GM19023 (cell line): ENCODE data around the gene IFI16.
"Not testable (repeated sequence)": the region's sequence is repeated elsewhere in the genome, so short reads cannot be mapped to it uniquely, and the experiment has no call there.

Experiments used
- ATAC-seq: cut with Tn5 transposase; IDR thresholded peaks from one replicate; pipeline ENCODE4 v1.9.1; 2021; ENCODE audit warnings: mild to moderate bottlenecking, moderate library complexity; ENCODE audit not compliant: unreplicated experiment

IFI16 gene

DNA sequence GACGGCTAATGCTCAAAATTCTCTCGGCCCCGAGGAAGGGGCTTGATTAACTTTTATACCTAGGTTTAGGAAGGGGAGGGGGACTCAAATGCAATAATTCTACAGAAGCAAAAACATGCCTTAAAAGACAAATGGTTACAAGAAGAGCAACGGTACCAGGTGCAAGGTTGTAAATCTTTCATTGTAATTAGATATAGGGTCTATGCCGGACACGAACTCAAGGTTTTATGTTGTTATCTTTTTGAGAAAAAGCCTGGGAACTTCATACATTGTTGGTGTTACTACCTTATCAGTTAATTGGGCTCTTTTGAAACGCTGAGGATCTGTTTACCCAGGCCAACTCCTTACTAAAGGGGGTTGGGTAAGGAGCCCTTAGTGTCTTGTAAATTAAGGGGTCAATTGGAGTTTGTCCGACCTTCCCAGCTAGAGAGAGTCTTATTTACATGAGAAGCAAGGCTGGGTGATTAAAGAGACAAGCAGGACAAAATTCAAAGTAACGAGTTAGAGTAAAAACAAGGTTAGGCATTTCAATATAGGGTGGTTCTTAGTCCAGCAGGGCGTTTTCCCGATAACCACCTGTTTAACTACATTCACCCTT is 3.4 kb upstream of the IFI16 start:
- not testable (repeated sequence) for ATAC-seq

DNA sequence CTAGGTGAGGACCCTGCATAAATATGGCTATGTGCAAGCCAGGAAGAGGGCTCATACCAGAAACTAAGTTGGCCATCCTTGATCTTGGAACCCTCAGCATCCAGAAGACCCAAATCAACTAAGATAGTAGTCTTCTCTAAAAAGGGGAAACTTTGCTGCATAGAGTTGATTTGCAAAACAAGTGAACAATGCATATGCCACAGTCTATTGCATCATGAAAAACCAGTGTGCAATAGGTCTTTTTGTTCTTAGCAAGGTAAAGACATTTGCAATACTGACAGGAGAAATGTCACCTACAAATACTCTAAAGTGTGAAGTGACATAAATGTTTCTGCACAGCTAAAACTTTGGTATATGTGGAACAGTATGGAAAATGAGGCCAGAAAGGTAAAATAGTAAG is 2.0 kb upstream of the IFI16 start:
- ATAC-seq = no peak

DNA sequence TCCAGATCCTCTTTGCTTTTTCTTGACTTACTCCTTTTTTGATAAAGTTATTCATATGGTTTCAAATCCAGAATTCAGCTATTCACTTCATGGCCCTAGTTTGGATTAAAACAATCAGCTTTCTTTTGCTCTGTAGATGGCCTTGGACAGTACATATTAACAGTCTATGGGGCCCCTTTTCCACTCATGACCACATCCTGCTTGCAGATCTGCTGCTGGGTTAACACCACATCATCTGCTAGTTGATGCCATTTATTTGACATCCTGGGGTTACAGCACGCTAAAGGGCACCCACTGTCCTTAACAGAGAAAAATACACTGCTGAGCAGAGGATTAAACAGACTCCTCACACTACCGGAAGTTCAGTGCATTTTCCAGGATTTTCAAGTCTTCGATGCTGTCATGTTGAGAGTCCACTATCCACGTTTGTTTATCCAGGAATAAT is 941 bp upstream of the IFI16 start:
- peak; percentile 70 for ATAC-seq

DNA sequence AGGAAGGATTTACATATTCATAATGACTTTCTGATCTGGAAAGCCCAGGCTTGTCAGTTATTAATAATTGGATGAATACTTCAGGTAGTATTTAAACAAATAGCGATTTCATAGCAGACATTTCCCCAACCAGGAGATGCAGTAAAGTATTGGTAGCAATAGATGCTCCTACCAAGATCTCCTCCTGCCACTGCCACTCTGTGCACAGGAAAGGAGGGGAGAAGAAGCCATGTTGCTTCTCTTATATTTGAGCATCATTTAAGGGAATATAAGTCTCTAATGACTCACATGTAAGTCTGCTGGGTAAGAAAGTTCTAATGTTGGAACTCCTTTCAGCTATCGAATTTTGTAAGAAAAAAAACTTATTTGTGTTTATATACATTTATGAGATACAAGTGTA is 420 bp upstream of the IFI16 start:
- ATAC-seq = no peak

DNA sequence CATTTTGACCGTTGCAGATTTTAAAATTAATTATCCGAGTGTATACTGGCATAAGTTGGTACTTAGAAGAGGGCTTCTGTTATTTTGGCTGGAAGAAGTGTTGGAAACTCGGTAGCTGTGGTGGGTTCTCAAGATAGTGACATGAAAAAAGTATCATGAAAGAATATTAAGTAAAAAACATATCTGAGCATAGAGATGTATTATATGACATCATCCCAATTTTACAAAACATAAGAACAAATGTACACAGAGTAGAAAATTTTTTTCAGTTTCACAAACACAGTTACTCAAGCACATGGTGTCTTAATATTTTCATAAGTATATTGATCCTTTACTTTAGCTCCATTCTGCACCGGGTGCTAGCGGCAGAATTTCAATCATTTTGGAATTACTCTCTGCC is 684 bp downstream of the IFI16 start:
- no peak for ATAC-seq

DNA sequence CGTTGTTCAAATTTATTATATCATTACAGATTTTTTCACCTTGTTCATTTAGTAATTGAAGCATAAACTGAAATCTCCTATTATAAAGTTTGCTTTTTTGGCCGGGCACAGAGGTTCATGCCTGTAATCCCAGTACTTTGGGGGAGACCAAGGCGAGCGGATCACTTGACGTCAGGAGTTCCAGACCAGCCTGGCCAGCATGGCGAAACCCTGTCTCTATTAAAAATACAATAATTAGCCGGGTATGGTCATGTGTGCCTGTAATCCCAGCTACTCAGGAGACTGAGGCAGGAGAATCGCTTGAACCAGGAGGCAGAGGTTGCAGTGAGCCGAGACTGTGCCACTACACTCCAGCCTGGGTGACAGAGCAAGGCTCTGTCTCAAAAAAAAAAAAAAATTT is 1.3 kb downstream of the IFI16 start:
- ATAC-seq = not testable (repeated sequence)

DNA sequence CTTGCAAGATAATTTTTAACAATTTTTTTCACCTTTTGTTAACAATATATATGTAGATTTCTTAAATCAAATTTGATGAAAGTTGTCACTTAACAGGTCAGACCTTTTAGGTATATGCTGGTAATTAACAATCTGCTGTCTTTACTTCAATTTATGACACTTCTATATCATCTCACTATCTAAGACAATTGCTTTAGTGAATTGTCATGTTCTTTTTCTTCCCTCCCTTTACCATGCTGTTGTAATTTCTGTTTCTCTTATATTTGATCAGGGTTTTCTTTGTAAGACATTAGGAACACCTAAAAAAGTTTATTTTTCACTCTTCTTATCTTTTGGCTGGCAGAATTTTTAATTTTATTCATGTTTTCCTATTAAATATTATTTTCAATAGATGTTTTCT is 2.0 kb downstream of the IFI16 start:
- ATAC-seq = no peak

DNA sequence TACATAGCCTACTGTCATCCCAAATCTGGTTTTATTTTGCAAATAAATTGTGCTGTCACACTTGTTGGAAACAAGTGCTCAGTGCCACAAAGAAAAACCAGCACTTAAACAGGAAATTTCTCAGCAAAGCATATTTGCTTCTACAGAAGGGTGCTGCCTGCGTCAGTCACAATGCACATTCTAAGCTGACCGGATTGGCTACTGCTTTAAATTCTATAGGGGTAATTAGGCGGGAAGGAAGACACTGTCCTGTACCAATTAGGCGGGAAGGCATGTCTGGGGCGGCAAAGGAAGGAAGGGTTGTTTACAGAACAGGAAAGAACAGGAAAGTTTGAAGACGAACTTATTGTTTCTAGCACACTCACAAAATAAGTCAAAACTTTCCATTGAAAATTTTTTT is 2.8 kb downstream of the IFI16 start:
- no peak for ATAC-seq

DNA sequence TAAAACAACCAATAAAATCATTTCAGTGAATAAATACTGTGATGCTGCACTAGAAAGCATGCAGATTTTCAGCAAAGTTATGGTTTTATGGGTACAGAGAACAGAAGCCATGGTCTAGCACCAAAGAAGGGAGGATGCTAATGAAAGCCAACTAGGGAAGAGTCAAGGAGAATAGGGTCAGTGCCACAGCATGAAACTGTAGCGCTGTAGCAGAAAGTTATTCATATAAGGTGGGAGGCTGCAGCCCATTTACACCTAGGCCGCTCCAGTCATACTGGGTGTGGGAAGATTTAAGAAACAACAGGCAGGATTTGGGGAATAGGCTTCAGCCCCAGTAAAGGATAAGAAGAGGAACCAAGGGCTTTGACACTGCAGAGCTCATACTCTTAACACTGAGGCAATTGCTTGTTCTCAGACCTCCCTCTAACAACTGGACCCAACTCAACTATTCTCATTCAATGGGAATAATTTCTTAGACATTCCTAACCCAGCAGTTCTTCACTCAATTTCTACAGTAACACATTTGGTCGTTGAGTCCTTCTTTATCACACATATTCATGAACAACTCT is 4.4 kb downstream of the IFI16 start:
- ATAC-seq = no peak

DNA sequence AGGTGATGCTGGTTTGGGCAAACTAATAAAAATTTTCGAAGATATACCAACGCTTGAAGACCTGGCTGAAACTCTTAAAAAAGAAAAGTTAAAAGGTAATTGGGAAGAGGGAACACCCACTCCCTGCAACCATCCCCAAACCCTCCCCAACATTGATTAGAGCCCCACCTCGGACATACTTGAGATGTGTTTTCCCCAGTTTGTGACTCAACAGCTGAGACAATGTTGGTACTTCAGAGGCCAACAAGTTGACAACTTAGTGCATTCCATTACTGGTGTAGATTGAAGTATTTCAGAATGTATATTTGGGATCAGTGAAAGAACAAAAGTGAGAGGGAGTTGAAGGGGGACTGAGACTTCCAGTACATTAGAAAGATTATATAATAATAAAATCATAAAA is 5.1 kb downstream of the IFI16 start:
- ATAC-seq = no peak

DNA sequence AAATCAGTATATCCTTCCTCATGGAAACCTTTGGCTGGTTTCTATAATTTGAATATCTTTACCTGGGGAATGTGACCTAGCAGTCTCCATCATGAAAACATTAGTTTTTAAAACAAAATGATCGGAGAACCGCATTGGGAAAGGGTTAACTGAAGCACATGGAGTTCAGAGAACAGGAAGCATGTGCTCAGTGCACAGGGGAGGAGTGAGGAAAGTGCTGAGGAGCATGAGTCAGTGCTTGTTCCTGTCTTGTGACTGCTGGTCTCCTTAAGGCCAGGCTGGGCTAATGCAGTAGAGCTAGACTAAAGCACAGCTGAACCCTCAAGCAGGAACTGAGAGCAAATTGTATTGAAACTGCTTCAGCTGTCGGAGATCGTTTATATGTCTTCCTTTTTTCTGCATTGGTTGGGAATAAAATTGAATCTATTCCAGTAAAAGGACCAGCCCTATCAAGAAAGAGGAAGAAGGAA is 5.8 kb downstream of the IFI16 start:
- peak; percentile 96 for ATAC-seq

DNA sequence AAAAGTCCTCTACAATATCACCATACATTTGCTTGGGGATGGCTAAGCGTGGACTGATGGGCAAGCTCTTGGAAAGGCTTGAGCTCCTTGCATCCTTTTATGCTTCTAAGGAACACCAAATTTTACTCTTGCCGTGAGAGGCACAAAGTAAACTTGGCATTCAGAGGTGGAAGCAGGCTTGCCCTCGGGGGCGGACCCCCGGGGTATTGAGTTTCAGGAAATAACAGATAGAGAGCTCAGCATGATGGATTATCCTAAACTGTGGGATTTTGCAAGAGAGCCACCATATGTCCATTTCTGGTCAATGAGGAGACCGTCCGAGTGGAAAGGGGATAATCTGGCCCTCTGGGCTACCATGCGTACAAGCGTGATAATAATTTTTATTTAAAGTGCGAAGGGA is 14.0 kb downstream of the IFI16 start:
- ATAC-seq = no peak

DNA sequence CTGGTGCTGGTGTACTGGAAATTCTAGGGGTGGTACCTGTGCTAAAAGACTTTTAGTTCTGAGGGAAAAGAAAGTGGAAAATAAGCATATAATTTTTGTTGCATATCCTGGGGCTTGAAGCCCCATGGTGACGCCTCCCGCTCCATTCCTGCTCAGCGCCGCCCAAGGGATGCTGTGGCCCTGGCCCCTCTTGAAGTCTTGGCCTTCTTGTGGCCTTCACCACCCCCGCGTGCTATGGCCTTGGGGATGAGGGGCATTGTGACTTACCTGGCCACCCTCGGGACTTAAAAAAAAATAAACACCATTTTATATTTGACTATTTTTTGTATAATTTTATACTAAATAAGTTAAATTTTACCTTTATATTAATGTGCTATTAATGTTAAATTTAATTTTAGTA is 15.3 kb downstream of the IFI16 start:
- ATAC-seq = no peak

DNA sequence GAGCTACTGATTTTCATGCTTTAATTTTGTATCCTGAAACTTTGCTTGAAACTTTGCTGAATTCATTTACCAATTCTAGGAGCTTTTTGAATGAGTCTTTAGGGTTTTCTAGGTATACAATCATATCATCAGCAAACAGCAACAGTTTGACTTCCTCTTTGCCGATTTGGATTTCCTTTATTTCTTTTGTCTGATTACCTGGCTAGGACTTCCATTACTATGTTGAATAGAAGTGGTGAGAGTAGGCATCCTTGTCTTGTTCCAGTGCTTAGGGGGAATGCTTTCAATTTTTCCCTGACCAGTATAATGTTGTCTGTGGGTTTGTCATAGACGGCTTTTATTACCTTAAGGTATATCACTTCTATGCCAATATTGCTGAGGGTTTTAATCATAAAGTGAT is 17.1 kb downstream of the IFI16 start:
- not testable (repeated sequence) for ATAC-seq

DNA sequence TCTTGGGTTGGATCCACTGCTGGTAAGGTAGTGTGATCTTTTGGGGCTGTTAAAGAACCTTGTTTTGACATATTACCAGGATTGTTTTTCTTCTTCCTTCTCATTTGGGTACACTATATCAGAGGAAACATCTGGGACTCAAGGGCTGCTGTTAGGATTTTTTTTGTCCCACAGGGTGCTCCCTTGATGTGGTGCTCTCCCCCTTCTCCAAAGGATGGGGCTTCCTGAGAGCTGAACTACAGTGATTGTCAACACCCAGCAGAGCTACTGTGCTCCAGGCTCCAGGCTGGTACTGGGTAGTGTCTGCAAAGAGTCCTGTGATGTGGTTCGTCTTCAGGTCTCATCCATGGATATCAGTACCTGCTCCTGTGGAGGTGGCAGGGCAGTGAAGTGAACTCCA is 20.6 kb downstream of the IFI16 start:
- ATAC-seq = no peak

DNA sequence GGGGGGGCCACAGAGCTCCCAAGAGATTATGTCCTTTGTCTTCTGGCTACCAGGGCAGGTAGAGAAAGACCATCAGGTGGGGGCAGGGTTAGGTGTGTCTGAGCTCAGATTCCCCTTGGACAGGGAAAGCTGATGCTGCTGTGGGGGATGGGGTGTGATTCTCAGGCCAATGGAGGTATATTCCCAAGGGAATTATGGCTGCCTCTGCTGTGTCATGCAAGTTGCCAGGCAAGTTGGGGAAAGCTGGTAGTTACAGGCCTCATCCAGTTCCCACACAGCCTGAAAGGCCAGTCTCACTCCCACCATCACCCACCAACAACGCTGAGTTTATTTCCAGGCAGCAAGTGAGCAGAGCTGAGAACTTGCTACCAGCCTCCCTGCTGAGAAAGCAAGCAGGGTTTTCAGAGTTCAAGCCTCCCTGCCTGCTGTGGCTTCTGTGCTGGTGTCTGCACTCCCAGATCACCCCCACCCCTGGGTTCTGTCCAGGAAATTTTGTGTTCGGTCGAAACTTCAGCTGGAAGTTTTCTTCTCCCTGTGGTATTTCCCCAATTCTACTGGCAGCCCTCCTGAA is 21.3 kb downstream of the IFI16 start:
- ATAC-seq = no peak

DNA sequence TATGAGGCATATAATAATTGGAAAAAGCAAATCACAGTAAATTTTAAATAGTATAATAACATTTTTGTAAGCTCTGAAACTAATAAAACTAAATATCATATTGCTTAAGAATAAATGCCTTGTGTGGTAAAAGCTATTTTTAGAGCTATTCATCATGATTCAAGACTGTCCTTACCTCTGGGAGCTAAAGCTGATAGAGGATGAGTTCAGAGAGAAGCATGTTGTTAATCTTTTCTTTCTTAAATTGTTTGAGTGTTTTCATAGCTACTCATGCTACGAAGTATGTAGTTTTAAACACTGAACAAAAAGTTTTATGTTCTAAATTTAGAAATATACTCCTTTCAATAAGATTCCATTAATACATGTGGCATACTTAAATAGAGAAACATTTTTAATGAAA is 30.5 kb downstream of the IFI16 start:
- no peak for ATAC-seq

DNA sequence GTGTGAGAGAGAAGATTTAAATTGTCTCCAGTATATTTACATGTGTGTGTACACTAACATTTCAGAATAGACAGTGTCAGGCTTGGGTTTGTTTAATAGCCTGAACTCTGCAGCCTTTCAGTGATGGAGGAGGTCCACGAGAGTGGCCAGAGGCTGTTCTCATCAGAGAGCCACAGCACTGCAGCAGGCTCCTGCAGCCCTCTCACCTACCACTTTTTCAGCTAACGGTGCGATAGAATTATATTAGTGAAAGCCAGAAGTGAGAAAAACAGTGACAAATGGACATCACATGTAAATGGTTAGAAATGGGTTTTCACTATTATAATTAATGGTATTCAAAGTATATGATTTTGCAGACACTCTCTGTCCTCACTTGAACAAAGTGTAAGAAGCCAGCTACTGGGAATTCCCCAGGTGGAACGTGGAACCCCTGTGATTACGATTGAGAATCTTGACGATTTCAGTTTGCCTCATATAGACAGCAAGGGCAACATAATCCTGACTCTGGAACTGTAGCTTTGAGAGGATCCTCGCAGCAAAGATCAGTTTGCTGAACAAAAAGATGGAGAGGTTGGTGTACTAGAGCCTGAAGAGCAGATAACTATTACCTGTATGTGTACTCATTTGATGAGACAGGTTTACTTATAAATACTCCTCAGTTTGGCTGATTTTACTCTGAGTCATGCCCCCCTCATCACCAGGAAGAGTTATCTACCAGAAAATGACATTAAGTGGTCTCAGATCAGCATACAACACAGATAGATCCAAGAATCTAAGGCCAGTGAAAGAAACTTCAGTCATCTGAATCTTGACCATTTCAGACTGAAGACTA is 31.4 kb downstream of the IFI16 start:
- ATAC-seq = no peak

DNA sequence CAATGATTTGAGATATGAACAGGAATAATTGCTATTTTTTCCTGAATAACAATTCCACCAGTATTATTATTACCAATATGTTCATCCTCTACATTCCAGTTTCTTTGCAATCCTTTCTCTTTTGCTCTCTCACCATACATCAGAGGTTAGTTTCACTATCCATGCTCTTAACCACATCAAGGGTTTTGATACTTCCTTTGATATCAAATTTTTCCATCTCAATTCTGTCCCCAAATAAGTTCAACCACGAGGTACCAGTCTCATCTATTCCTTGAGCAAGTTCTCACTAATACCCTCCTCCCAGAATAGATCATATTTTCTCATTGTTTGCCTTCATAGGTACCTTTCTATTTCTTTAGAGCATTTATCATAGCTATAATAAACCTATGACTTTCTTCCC is 36.8 kb downstream of the IFI16 start:
- not testable (repeated sequence) for ATAC-seq

DNA sequence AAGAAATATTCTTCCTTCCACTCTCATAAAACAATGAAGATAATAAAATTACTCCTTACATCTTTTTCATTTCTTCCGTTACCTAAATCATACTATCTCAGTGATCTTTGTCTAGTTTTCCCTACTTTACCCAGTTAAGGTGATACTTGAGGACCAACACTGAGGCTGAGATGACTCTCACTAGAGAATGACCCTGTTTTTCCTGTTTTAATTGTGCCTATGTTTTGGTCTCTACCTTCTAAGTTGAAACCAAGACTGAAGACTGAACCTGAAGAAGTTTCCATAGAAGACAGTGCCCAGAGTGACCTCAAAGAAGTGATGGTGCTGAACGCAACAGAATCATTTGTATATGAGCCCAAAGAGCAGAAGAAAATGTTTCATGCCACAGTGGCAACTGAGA is 41.7 kb downstream of the IFI16 start:
- no peak for ATAC-seq

DNA sequence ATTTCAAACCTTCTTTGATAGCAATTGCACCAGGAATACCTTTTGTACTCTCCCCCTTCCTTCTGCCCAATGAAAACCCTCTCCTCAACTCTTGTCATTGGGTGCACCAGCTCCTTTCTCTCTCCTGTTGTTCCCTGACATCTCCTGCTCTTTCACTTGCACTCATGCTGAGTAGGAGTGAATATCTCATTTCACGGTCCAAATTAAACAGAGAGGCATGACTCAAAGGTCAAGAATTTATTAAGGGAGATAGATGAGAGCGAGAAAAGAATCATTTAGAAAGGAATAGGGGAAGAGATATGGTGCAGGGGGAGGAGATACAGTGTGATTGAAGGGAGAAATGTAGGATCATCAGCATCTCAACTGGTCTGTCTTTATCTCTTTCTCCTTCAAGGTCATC is 44.7 kb downstream of the IFI16 start:
- ATAC-seq = no peak

DNA sequence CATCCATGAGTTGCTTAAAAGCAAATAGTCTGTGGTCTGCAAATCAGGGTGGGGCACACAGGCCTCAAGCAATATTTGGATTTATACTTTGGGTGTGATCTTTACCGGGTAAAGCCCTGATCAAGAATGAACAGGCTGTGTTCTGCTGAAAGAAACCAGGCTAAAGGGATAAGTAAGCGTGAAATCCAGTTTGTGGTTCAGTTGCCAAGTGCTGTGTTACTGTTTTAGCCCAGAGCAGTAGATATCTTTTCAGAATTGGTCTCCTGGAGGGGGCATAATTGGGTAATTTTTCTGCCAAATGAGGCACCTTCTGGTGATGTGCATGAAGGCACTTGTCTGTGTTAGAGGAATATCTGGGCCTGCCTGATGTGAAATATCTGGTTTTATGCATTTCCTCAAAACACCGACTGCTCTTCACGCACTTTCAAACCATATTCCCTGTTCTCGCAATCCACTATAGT is 45.5 kb downstream of the IFI16 start:
- no peak for ATAC-seq
